ENCODE measurements around the gene EDAR.

GRCh38 chr2:109031476-109032228, 42.6 kb upstream of the EDAR start:
- TF ChIP-seq CTCF (IDR thresholded peaks at IDR 0.05) (no peak), POLR2A (IDR thresholded peaks at IDR 0.05) (no peak)
